Endodermal cell (in vitro differentiated cells): ENCODE measurements around the gene ATP7A. TPM values are rescaled to one million over a fixed set of nuclear protein-coding genes. Genes with fewer than 3 reads are reported as not detected.

ENCODE experiments used
- DNase-seq: peaks from one replicate; pipeline ENCODE4 v3.0.0-alpha.2; 2017
- H3K27ac ChIP-seq: 2 replicates; pipeline ENCODE4 v1.5.1; 2013; ENCODE audit warnings: mild to moderate bottlenecking, low read depth, low read length, moderate library complexity
- H3K27me3 ChIP-seq: 2 replicates; pipeline ENCODE4 v1.6.1; 2013; ENCODE audit warnings: mild to moderate bottlenecking, low read length, moderate library complexity; ENCODE audit not compliant: insufficient read depth, control insufficient read depth, poor library complexity, severe bottlenecking
- H3K36me3 ChIP-seq: 2 replicates; pipeline ENCODE4 v1.7.0; 2013; ENCODE audit warnings: mild to moderate bottlenecking, low read length, moderate library complexity; ENCODE audit not compliant: control insufficient read depth, insufficient read depth
- H3K4me1 ChIP-seq: one replicate; pipeline ENCODE4 v1.7.0; 2013; ENCODE audit warnings: low read length; ENCODE audit not compliant: control insufficient read depth, insufficient read depth
- H3K4me3 ChIP-seq: 2 replicates; pipeline ENCODE4 v1.5.1; 2013; ENCODE audit warnings: mild to moderate bottlenecking, low read length, moderate library complexity
- H3K9ac ChIP-seq: 2 replicates; pipeline ENCODE4 v1.6.1; 2013; ENCODE audit warnings: mild to moderate bottlenecking, low read length, moderate library complexity; ENCODE audit not compliant: poor library complexity, severe bottlenecking; ENCODE audit errors: extremely low read depth
- H3K9me3 ChIP-seq: 2 replicates; pipeline ENCODE4 v1.6.1; 2013; ENCODE audit warnings: mild to moderate bottlenecking, low read length, moderate library complexity; ENCODE audit not compliant: control insufficient read depth
- H3K27ac Mint-ChIP-seq: 2 replicates; pipeline ENCODE4 v1.8.0; 2020; ENCODE audit warnings: mixed read lengths
- H3K27me3 Mint-ChIP-seq: 2 replicates; pipeline ENCODE4 v1.8.0; 2021; ENCODE audit warnings: mild to moderate bottlenecking, mixed read lengths; ENCODE audit not compliant: insufficient read depth
- H3K36me3 Mint-ChIP-seq: 2 replicates; pipeline ENCODE4 v1.8.0; 2020; ENCODE audit warnings: low read depth, mixed read lengths
- H3K4me1 Mint-ChIP-seq: 2 replicates; pipeline ENCODE4 v1.8.0; 2020; ENCODE audit warnings: mixed read lengths
- H3K4me3 Mint-ChIP-seq: 2 replicates; pipeline ENCODE4 v1.8.0; 2020; ENCODE audit warnings: mild to moderate bottlenecking, moderate library complexity, mixed read lengths
- H3K9me3 Mint-ChIP-seq: 2 replicates; pipeline ENCODE4 v1.8.0; 2020; ENCODE audit warnings: mild to moderate bottlenecking, mixed read lengths
- CTCF ChIP-seq: fragments of 200-600 bp; sonication (generic); conservative IDR thresholded peaks from 2 replicates; pipeline ENCODE4 v1.5.0; 2021; ENCODE audit warnings: antibody characterized with exemption, mild to moderate bottlenecking
- WGBS, 2 experiments: methylation state at CpG; one replicate each; pipeline versions ENCODE4 v1.1.5 to v1.1.7; 2013; ENCODE audit warnings: missing lambda C conversion rate in 2 of 2, mixed read lengths in 1 of 2; ENCODE audit not compliant: insufficient coverage in 1 of 2, insufficient read length in 1 of 2; 5-methylcytosine and 5-hydroxymethylcytosine counted together
- total RNA-seq, 2 donors: library from RNA; stranded (reverse); fragmentation: NEBNext Ultra II Directional in 1 of 2; extraction: Animal tissue kit (Norgen Biotek cat#: 25700) in 1 of 2; gene quantifications; 2 replicates in 1 of 2; 3 replicates in 1 of 2; pipeline ENCODE4 v1.2.1, GENCODE V29; 2021

Gene ATP7A
- total RNA-seq, 2 donors from 2014 or later: 4.4 to 5.8 TPM

GRCh38 chrX:77935886-77936285 lies 25.4 kb downstream of the ATP7A start:
- H3K9me3 Mint-ChIP-seq: peaks cover 23% of the 10 kb centered on the region

DNA sequence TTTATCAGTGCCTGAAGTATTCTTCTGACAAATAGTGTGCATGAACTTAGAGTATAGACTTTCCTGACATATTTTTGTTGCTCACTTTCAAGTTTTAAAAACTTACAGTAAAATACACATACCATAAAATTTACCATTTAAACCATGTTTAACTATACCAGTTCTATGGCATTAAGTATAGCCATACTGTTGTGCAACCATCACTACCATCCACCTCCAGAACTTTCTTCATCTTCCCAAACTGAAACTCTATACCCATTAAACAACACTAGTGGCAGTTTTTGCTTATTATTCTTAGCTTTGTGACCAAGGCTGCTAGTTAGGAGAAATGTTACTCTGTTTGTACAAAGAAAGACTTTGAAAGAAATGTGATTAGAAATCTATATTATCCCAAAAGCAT lies 25.8 kb downstream of the ATP7A start:
- Mint-ChIP-seq H3K27ac (no peak overlapping the region), H3K9me3 (peaks cover 18% of the 10 kb centered on the region), H3K27me3 (no peaks in the 10 kb centered on the region), H3K36me3 (peaks cover 2% of the 10 kb centered on the region), H3K4me1 (no peaks in the 10 kb centered on the region), H3K4me3 (no peak overlapping the region)
- Histone ChIP-seq H3K9me3 (no peaks in the 10 kb centered on the region), H3K36me3 (no peaks in the 10 kb centered on the region), H3K9ac (no peak overlapping the region), H3K27ac (no peak overlapping the region), H3K27me3 (no peaks in the 10 kb centered on the region), H3K4me3 (no peak overlapping the region), H3K4me1 (no peaks in the 10 kb centered on the region)
- TF ChIP-seq CTCF: no peak
- no peak for DNase-seq

More at GRCh38 chrX:77935886-77936285, 25.4 kb downstream of the ATP7A start:
- no peaks in the 10 kb centered on the region for H3K27me3 ChIP-seq
- Mint-ChIP-seq H3K27ac (no peak overlapping the region), H3K36me3 (peaks cover 4% of the 10 kb centered on the region), H3K4me1 (no peaks in the 10 kb centered on the region), H3K27me3 (no peaks in the 10 kb centered on the region), H3K4me3 (no peak overlapping the region)
- no peaks in the 10 kb centered on the region for H3K36me3 ChIP-seq
- H3K9ac ChIP-seq: no peak overlapping the region
- no peaks in the 10 kb centered on the region for H3K9me3 ChIP-seq
- H3K27ac ChIP-seq: no peak overlapping the region
- no peak overlapping the region for H3K4me3 ChIP-seq
- no CpG with 5 or more reads among the region's 1 CpG for WGBS, 2 experiments
- DNase-seq: no peak
- TF ChIP-seq CTCF: no peak
- no peaks in the 10 kb centered on the region for H3K4me1 ChIP-seq

- Mint-ChIP-seq H3K4me1 (no peaks in the 10 kb centered on the region), H3K27ac (no peak overlapping the region), H3K27me3 (no peaks in the 10 kb centered on the region), H3K9me3 (peaks cover 18% of the 10 kb centered on the region), H3K4me3 (no peak overlapping the region), H3K36me3 (peaks cover 2% of the 10 kb centered on the region)
- no peaks in the 10 kb centered on the region for H3K4me1 ChIP-seq
- no peaks in the 10 kb centered on the region for H3K36me3 ChIP-seq
- H3K9ac ChIP-seq: no peak overlapping the region
- 94% methylated on average over 3 of the region's 3 CpGs; no CpG with 5 or more reads in 1 of the 2 experiments for WGBS, 2 experiments
- H3K4me3 ChIP-seq: no peak overlapping the region
- TF ChIP-seq CTCF: no peak
- no peaks in the 10 kb centered on the region for H3K9me3 ChIP-seq
- no peaks in the 10 kb centered on the region for H3K27me3 ChIP-seq
- H3K27ac ChIP-seq: no peak overlapping the region
- no peak for DNase-seq
Measured at GRCh38 chrX:77937291-77937690, 26.8 kb downstream of the ATP7A start.
